HG03103 (cell line): ENCODE data around the gene SERHL2.
"Not testable (repeated sequence)": the region's sequence is repeated elsewhere in the genome, so short reads cannot be mapped to it uniquely, and the experiment has no call there.

Experiments used
- ATAC-seq: cut with Tn5 transposase; IDR thresholded peaks from one replicate; pipeline ENCODE4 v1.9.1; 2021; ENCODE audit warnings: low read depth; ENCODE audit not compliant: unreplicated experiment

SERHL2 gene

GRCh38 chr22:42533638-42533977 is 20.1 kb upstream of the SERHL2 start:
- no peak for ATAC-seq

DNA sequence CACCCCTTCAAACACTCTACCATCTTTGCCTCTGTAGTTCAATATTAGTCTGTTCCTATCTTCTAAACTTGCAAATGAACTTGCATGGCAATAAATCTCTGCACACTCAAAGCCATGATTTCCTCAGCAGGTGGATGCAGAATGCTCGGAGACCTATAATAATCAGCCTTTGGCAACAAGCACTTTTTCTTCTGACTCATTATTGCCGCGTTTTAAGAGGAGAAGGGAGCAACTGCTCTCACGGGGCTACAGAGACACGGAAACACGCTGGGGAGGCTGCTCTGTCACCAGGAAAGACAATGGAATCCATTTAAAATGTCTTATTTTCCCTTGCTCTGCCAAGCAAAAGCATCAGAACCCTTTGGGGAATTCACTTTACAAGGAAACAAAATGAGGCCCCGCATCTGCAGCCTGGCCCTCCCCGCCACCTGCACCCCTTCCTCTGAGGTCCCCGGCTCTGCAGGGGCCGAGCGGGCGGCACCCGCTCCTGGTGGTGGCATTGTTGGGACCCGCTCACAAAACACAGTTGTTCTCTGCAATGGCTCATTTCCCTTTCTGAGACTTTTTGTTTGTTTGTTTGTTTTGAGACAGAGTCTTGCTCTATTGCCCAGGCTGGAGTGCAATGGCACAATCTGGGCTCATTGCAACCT is 18.5 kb upstream of the SERHL2 start:
- ATAC-seq = not testable (repeated sequence)

DNA sequence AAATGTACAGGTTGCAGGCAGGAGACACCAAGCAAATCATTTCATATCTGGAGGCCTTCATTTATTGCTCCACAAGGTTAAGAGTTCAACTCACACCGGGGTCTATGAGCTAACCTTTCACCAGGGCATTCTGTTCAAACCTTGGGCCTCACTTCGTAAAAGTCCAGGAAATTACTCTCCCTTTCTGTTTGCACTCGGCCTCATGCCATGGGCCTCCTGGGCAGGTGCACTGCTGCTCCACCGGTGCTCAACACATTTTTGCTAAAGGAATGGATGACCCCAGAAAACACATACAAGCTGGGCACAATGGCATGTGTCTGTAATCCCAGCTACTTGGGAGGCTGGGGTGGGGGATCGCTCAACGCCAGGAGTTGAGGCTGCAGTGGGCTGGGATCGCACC is 17.6 kb upstream of the SERHL2 start:
- no peak for ATAC-seq

GRCh38 chr22:42536634-42537033 is 17.1 kb upstream of the SERHL2 start:
- ATAC-seq = not testable (repeated sequence)

DNA sequence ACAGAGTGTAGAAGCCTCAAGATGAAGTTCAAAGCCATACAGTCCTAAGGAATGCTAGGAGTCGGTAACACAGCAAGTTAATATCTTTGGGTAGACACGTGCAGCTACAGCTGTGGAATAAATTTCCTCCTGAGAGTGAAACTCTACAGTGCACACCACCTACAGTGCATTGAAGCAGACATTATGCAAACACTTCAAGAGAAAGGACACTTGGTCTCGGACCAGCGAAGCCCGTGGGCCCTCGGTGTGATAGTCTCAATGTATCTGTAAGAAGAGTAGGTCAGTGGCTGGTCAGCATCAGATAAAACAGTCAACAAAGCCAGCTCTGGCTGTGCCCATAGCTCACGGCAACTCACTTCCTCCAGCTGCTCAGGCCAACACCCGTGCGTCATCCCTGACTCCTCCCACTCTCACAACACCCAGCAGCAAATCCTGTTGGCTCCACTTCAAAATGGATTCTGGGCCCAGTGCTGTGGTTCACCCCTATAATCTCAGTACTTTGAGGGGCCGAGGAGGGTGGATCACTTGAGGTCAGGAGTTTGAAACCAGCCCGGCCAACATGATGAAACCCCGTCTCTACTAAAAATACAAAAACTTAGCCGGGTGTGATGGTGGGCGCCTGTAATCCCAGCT is 16.4 kb upstream of the SERHL2 start:
- not testable (repeated sequence) for ATAC-seq

GRCh38 chr22:42539236-42539771 is 14.5 kb upstream of the SERHL2 start:
- ATAC-seq = not testable (repeated sequence)

DNA sequence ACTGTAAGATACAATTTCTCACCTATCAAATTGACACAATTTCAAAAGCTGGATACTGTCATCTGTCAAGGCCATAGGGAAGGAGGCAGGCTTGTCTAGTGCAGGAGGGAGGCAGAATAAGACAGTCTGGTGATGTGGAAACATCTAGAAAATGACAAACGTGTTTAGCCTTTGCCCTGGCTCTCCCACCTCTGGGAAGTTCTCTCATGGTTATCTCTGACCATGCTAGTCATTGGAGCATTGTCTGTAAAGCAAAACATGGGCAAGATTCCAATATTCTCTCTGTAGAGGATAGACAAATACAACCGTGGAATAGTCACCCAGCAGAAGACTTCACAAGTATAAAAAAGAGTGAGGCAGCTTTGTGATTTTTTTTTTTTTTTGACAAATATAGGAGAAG is 9.1 kb upstream of the SERHL2 start:
- no peak for ATAC-seq

DNA sequence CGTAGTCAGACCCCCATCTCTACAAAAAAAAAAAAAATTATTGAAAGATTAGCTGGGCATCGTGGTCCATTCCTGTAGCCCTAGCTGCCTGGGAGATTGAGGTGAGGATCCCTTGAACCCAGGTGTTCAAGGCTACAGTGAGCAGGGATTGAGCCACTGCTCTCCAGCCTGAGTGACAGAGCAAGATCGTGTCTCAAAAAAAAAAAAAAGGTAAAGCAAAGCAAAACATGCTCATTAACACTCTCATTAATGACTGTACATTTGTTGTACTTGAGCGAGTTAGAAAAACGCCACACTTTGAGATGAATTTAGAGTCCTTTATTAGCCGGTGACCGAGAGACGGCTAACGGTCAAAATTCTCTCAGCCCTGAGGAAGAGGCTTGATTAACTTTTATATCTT is 6.2 kb upstream of the SERHL2 start:
- ATAC-seq = no peak

DNA sequence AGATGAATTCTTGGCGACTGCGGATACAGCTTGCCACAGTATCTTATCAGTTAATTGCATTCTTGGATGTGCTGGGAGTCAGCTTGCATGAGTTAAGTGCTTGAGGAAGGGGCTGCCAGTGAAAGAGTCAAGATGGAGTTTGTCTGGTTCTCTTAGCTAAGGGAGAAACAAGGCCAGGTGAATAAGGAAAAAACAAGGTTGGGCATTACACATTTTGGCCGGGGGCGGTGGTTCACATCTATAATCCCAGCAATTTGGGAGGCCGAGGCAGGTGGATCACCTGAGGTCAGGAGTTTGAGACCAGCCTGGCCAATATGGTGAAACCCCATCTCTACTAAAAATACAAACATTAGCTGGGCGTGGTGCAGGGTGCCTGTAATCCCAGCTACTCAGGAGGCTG is 5.6 kb upstream of the SERHL2 start:
- not testable (repeated sequence) for ATAC-seq

- no peak for ATAC-seq
These were observed 5.0 kb upstream of the SERHL2 start for GRCh38 chr22:42548597-42549330.

GRCh38 chr22:42549331-42550060 is 4.3 kb upstream of the SERHL2 start:
- ATAC-seq = no peak

DNA sequence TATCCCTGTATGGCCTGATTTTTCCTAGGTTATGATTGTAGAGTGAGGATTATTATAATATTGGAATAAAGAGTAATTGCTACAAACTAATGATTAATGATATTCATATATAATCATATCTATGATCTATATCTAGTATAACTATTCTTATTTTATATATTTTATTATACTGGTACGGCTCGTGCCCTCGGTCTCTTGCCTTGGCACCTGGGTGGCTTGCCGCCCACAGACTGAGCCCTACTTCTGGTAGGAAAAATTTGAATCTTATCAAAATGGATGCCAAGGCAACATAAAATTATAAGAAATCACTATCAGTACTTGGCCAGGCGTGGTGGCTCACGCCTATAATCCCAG is 1.5 kb upstream of the SERHL2 start:
- not testable (repeated sequence) for ATAC-seq

DNA sequence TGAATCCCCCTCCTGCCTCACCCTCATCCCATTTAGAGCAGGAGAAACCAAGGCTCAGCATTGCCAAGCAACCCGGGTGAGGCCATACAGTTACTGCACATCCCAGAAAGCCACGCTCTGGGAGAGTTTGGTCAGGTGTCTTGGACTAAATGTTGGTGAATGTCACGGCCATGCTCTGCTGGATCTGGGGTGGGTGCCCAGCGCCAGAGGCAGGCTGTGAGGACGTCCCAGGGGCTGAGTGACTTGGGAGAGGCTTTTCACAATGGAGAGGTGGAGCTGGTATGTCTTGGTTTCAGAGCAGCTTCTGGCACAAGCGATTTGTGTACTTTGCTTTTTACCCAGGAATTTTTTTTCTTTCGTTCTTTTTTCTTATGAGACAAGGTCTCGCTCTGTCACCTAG is 6.6 kb downstream of the SERHL2 start:
- ATAC-seq = no peak

GRCh38 chr22:42560781-42561180 is 7.0 kb downstream of the SERHL2 start:
- no peak for ATAC-seq

GRCh38 chr22:42561856-42562255 is 8.1 kb downstream of the SERHL2 start:
- no peak for ATAC-seq

DNA sequence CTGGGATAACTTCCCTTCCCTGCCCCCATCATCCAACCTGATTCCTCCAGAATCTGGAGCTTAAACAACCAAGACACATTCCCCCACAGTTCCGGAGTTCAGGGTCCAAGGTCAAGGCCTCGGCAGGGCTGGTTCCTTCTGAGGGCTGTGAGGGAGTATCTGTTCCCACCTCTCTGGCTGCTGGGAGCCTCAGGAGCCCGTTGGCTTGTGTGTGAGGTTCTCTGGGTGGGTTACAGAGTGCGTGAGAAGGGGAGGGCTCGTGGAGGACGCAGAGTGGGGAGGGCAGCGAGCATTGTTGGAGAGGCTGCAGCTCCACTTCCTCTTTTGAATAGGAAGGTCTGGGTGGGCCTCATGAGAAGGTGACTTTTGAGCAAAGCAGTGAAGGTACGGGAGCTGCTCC is 8.5 kb downstream of the SERHL2 start:
- no peak for ATAC-seq

- no peak for ATAC-seq
These were observed 8.9 kb downstream of the SERHL2 start for GRCh38 chr22:42562684-42563083.

DNA sequence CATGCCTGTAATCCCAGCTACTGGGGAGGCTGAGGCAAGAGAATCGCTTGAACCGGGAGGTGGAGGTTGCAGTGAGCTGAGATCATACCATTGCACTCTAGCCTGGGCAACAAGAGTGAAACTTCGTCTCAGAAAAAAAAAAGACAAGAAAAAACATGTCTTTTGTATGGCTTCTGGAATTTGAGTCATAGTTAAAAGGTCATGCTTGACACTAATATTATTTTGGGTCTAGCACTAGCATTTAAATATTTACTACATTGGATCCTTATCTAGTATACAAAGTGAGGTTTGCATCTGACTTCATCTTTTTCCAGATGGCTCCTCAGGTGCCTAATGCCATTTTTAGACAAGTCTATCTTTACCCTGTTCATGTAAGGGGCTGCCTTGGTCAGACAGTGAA is 10.2 kb downstream of the SERHL2 start:
- not testable (repeated sequence) for ATAC-seq

- no peak for ATAC-seq
These were observed 10.9 kb downstream of the SERHL2 start for GRCh38 chr22:42564699-42565098.

DNA sequence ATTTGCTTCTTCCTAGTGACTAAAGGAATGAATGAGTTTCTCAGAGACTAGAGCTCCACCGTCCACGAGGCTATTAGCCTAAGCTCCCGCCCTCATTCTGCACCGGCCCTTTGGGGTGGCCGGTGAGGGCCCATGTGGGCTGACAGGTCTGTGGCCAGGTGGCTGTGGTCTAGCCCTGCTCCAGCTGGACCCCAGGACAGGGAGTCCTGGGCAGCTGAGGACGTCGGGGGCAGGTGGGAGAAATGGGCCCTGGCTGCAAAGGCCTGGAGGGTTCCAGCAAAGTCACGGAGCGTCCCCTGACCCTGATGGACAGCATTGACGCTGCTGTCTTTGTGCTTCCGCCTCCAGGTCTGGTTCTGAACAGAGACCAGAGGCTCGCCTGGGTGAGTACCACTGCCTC is 12.2 kb downstream of the SERHL2 start:
- no peak for ATAC-seq

DNA sequence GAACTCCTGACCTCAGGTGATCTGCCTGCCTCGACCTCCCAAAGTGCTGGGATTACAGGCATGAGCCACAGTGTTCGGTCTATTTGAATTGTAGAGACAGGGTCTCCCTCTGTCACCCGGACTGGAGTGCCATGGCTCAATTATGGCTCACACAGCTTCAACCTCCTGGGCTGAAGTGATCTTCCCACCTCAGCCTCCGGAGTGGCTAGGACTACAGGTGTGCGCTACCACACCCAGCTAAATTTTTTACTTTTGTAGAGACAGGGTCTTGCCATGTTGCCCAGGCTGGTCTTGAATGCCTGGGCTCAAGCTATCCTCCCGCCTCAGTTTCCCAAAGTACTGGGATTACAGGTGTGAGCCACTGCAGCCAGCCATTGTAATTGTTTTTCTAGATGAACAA is 14.2 kb downstream of the SERHL2 start:
- ATAC-seq = not testable (repeated sequence)
